ENCODE measurements around the gene TMEM235.

DNA sequence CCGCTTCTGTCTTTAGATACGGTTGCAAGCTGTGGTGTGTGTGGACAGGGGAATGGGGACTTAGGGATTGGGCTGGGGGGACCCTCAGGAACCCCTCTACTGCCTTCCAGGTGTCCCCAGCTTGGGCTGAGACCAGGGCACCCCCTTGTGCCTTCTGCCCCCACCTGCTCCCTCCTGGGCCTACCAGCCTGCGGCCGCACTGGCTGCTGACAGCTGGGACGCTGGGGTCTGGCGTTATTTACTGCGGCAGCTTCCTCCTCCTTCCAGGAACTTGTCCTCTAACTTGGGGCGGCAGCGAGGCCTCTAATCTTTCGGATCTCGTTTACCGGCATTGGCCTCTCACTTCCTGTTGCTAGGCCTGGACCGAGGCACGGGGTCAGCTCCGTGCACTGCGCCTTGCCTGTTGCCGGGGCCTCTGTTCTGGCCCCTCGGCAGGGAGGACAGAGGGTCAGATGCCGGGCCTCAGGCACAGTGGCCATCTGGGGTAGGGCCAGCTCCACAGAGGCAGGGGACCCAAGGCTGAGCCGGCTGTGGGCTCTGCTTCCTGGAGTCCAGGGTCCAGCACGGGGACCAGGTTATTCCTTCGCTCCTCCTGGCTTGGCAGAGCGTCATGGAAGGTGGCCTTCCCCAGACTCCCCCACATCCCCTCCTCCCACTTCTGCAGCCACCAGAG lies 31.8 kb downstream of the TMEM235 start:
- TF ChIP-seq, protein P1, sequence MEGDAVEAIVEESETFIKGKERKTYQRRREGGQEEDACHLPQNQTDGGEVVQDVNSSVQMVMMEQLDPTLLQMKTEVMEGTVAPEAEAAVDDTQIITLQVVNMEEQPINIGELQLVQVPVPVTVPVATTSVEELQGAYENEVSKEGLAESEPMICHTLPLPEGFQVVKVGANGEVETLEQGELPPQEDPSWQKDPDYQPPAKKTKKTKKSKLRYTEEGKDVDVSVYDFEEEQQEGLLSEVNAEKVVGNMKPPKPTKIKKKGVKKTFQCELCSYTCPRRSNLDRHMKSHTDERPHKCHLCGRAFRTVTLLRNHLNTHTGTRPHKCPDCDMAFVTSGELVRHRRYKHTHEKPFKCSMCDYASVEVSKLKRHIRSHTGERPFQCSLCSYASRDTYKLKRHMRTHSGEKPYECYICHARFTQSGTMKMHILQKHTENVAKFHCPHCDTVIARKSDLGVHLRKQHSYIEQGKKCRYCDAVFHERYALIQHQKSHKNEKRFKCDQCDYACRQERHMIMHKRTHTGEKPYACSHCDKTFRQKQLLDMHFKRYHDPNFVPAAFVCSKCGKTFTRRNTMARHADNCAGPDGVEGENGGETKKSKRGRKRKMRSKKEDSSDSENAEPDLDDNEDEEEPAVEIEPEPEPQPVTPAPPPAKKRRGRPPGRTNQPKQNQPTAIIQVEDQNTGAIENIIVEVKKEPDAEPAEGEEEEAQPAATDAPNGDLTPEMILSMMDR (conservative IDR thresholded peaks at IDR 0.05 in 1 of 2, IDR thresholded peaks at IDR 0.05 in 1 of 2; ENCODE audit: extremely low read depth in 1 of 2, insufficient read depth in 1 of 2, low read depth in 1 of 2, low read length in 2 of 2), result no peak
- TF ChIP-seq EZH2 (IDR thresholded peaks at IDR 0.05; ENCODE audit: borderline replicate concordance, low read length), result no peak

Measured in mammary epithelial cell (primary cell).